Esophagus squamous epithelium (tissue), 5 donors: ENCODE data around the gene ASTN1. TPM values are rescaled to one million over a fixed set of nuclear protein-coding genes. Genes with fewer than 3 reads are reported as not detected.

Experiments
- DNase-seq: peaks from one replicate; lab custom pipeline; 2025; lab: John Stamatoyannopoulos, UW
- H3K27ac ChIP-seq, 4 donors: fragments of 200-600 bp; sonication (generic); one replicate each; pipeline ENCODE4 v1.5.1; 2016 to 2019; ENCODE audit warnings: mild to moderate bottlenecking in 1 of 4
- H3K27me3 ChIP-seq, 4 donors: fragments of 200-600 bp; sonication (generic); 1 replicate in 3 of 4; 2 replicates in 1 of 4; pipeline versions ENCODE4 v1.5.1 to v1.6.0; 2017 to 2021; ENCODE audit warnings: antibody characterized with exemption in 1 of 4
- H3K36me3 ChIP-seq, 3 donors: fragments of 200-600 bp; sonication (generic); one replicate each; pipeline ENCODE4 v1.5.1; 2016 to 2019
- H3K4me1 ChIP-seq, 3 donors: fragments of 200-600 bp; sonication (generic); one replicate each; pipeline ENCODE4 v1.5.1; 2017 to 2019
- H3K4me3 ChIP-seq, 4 donors: fragments of 200-600 bp; sonication (generic); 1 replicate in 3 of 4; 2 replicates in 1 of 4; pipeline ENCODE4 v1.5.1; 2016 to 2019; ENCODE audit warnings: mild to moderate bottlenecking in 2 of 4, moderate library complexity in 1 of 4
- H3K9me3 ChIP-seq, 3 donors: fragments of 200-600 bp; sonication (generic); one replicate each; pipeline ENCODE4 v1.5.1; 2016 to 2019
- POLR2A ChIP-seq, 4 donors: fragments of 450-650 bp; IDR thresholded peaks; one replicate each; pipeline ENCODE4 v1.6.1; 2017; ENCODE audit warnings: antibody characterized with exemption in 4 of 4, mild to moderate bottlenecking in 4 of 4, moderate library complexity in 3 of 4
- WGBS, 2 donors: methylation state at CpG; one replicate each; pipeline ENCODE4 v1.1.5; 2018; 5-methylcytosine and 5-hydroxymethylcytosine counted together
- intact Hi-C: fragments of 100-400 bp; cut with DNase I; formaldehyde crosslinking; loops from one replicate; pipeline ENCODE4 v1.15.0; 2022
- total RNA-seq, 4 donors: library from RNA; depleted of rRNA; stranded (reverse); fragments of >200 nt; gene quantifications; one replicate each; pipeline ENCODE4 v1.1.0, GENCODE V29; 2016
- TF ChIP-seq, protein P1 (sequence below), 6 experiments: fragments of 450-650 bp in 4 of 6; fragments of 200-600 bp in 2 of 6; sonication (generic) in 2 of 6; IDR thresholded peaks; one replicate each; pipeline ENCODE4 v1.5.1; 2016 to 2019; ENCODE audit warnings: antibody characterized with exemption in 6 of 6, mild to moderate bottlenecking in 4 of 6, moderate library complexity in 4 of 6
- donor health status: DM: yes; HTN: yes; CAD: no.

The ASTN1 gene
- total RNA-seq, 4 donors from 2014 or later = under 0.01 TPM; not detected in 3

DNA sequence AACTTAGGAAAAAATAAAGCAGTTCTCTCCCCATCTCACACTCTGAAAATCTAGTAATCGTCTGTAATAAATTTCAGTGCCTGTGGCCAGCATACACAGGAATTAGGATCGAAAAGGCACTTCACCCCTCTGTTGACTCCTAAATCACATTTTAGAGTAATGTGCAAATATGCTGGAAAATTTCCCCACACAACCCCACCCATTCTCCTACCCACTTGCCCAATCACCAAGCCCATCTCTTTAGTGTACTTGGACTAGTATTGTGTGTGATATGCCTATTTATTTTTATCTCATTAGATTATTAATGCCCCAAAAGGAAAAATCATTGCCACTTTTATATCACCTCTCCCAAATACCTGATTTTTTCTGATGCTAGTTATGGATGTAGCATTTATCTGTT lies 323.3 kb downstream of the ASTN1 start:
- TF ChIP-seq POLR2A (IDR thresholded peaks at IDR 0.05) = no peak
- TF ChIP-seq, protein P1, sequence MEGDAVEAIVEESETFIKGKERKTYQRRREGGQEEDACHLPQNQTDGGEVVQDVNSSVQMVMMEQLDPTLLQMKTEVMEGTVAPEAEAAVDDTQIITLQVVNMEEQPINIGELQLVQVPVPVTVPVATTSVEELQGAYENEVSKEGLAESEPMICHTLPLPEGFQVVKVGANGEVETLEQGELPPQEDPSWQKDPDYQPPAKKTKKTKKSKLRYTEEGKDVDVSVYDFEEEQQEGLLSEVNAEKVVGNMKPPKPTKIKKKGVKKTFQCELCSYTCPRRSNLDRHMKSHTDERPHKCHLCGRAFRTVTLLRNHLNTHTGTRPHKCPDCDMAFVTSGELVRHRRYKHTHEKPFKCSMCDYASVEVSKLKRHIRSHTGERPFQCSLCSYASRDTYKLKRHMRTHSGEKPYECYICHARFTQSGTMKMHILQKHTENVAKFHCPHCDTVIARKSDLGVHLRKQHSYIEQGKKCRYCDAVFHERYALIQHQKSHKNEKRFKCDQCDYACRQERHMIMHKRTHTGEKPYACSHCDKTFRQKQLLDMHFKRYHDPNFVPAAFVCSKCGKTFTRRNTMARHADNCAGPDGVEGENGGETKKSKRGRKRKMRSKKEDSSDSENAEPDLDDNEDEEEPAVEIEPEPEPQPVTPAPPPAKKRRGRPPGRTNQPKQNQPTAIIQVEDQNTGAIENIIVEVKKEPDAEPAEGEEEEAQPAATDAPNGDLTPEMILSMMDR (IDR thresholded peaks at IDR 0.05) = no peak

DNA sequence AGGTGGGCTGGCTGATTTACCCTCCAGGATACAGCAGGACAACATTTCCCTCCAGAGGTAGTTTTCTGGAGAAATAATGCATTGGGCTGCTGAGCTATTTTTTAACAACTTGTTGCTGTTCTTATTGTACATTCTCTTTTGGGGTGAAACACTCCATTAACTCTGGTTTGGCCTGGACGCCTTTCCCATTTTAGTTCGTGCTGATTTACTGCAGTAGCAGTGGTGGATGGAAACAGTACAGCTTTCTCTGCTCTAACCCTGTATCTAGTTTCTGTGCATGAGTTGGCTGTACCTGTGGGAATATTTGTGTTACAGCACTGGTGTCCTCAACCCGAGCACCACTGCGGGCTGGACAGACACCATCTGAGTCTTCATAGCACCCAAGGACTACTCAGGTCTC lies 325.3 kb downstream of the ASTN1 start:
- no peaks in the 10 kb centered on the region for H3K27me3 ChIP-seq
- 86 to 88% methylated on average over 2 to 4 of the region's 4 CpGs for WGBS, 2 donors
- H3K4me3 ChIP-seq = no peak overlapping the region
- intact Hi-C loops = no loop called here
- no peak for TF ChIP-seq POLR2A (IDR thresholded peaks at IDR 0.05)
- TF ChIP-seq, protein P1 (IDR thresholded peaks at IDR 0.05) = no peak
- H3K9me3 ChIP-seq = no peaks in the 10 kb centered on the region
- no peak overlapping the region for H3K27ac ChIP-seq
- no peaks in the 10 kb centered on the region for H3K4me1 ChIP-seq
- no peak for DNase-seq
- no peaks in the 10 kb centered on the region for H3K36me3 ChIP-seq

More for the DNA sequence above, 323.3 kb downstream of the ASTN1 start:
- Histone ChIP-seq H3K27ac (no peak overlapping the region), H3K4me1 (no peaks in the 10 kb centered on the region), H3K4me3 (no peak overlapping the region), H3K36me3 (no peaks in the 10 kb centered on the region), H3K9me3 (no peaks in the 10 kb centered on the region), H3K27me3 (no peaks in the 10 kb centered on the region)
- intact Hi-C loops = loop anchor here (10.0 kb wide), 1 partner anchor 276 kb away; no protein-coding TSS in a partner anchor
- WGBS, 2 donors = 66 to 69% methylated on average over 2 of the region's 2 CpGs
- DNase-seq = no peak

DNA sequence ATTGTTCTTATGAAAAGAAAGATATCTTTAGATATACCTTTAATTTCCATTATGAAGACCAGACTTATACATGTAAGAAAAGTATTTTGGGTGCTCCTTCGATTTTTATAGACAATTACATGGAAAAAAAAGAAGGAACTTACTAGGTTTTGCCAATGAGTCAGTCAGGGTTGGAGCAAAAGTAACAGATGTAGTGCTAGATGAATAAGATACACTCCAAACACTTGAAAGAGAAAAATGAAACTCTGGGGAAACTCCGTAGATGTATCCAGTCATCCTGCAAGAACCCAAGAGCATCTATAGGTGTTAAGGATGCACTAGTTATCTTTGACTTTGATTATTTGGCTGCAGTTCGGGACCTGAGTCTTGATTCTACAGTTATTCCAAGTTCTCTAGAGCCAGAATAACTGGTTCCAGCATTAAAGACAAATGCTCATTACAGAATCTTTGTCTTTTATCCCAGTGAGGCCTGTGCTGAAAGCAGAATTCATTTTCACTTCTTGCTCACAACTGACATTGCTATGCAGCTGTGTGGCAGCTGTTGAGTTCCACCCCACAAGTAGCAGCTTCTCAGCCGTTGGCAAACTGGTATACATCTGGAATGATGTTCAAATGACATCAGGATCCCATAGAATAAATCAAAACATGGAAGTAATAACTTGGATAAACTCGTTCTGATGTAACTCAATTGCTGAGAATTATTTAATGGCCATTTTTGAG lies 326.1 kb downstream of the ASTN1 start:
- H3K27ac ChIP-seq = no peak overlapping the region
- H3K4me3 ChIP-seq = no peak overlapping the region
- H3K4me1 ChIP-seq = no peaks in the 10 kb centered on the region
- no peaks in the 10 kb centered on the region for H3K36me3 ChIP-seq
- no peaks in the 10 kb centered on the region for H3K9me3 ChIP-seq
- TF ChIP-seq, protein P1 (IDR thresholded peaks at IDR 0.05) = no peak
- TF ChIP-seq POLR2A (IDR thresholded peaks at IDR 0.05) = no peak
- no peak for DNase-seq
- intact Hi-C loops = no loop called here
- H3K27me3 ChIP-seq = no peaks in the 10 kb centered on the region
- WGBS, 2 donors = 37 to 43% methylated on average over 5 of the region's 5 CpGs

DNA sequence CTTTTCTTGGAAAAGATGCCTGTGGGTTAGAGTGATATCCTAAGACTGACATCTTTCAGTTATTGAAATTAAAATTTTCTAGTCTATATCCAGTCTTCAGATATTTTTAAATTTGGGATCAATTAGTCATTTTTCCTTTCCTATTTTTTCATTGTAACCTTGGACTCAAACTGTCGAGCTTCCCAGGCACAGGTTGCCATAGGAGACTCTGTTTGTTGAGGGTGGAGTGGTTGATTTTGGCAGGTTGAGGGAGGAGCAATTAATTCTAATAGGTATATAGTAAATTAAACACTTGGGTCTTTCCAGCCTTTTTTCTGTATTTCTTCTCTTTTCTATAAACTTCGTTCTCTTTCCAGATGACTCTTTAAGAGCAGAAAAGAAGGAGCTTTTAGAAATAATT lies 326.8 kb downstream of the ASTN1 start:
- DNase-seq = no peak
- no peak overlapping the region for H3K4me3 ChIP-seq
- H3K36me3 ChIP-seq = no peaks in the 10 kb centered on the region
- 27 to 32% methylated on average over 2 of the region's 2 CpGs for WGBS, 2 donors
- intact Hi-C loops = no loop called here
- no peaks in the 10 kb centered on the region for H3K9me3 ChIP-seq
- no peaks in the 10 kb centered on the region for H3K27me3 ChIP-seq
- no peak overlapping the region for H3K27ac ChIP-seq
- no peak for TF ChIP-seq POLR2A (IDR thresholded peaks at IDR 0.05)
- TF ChIP-seq, protein P1 (IDR thresholded peaks at IDR 0.05) = no peak
- H3K4me1 ChIP-seq = no peaks in the 10 kb centered on the region

DNA sequence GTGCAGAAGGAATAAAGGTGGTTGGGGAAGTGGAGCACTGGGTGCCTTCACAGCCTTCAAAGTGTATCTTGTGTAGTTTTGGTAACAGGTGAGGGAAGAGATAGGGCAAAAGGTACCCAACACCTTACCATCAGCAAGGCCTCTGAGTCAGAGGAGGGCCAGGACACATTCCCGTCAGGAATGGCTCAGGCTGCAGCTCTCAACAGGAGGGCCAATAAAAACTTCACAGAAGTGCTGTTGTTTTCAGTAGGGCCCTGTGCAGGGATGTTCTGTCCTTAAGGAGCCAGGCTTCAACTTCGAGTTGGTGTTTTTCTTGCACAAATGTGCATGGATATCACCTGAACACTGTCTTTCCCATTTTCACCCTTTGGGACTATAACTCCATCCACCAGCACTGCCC lies 333.4 kb downstream of the ASTN1 start:
- H3K9me3 ChIP-seq = no peaks in the 10 kb centered on the region
- intact Hi-C loops = no loop called here
- no peaks in the 10 kb centered on the region for H3K27me3 ChIP-seq
- no peaks in the 10 kb centered on the region for H3K4me1 ChIP-seq
- WGBS, 2 donors = 38 to 67% methylated on average over 1 to 2 of the region's 2 CpGs
- no peak for TF ChIP-seq POLR2A (IDR thresholded peaks at IDR 0.05)
- TF ChIP-seq, protein P1 (IDR thresholded peaks at IDR 0.05) = no peak
- DNase-seq = no peak
- H3K27ac ChIP-seq = no peak overlapping the region
- no peaks in the 10 kb centered on the region for H3K36me3 ChIP-seq
- no peak overlapping the region for H3K4me3 ChIP-seq
